HG03103 (cell line): ENCODE data around the gene MORN4.
"Not testable (repeated sequence)": the region's sequence is repeated elsewhere in the genome, so short reads cannot be mapped to it uniquely, and the experiment has no call there.

Source experiments
- ATAC-seq: cut with Tn5 transposase; IDR thresholded peaks from one replicate; pipeline ENCODE4 v1.9.1; 2021; ENCODE audit warnings: low read depth; ENCODE audit not compliant: unreplicated experiment

Gene MORN4

GRCh38 chr10:97632949-97633884 is at the start of gene MORN4:
TSS of gene MORN4 (minus strand) at chr10:97633500. CDS start at chr10:97619653, 13,847 bp downstream.
- peak; percentile 98 for ATAC-seq

GRCh38 chr10:97682042-97682441 is 48.7 kb upstream of the MORN4 start:
- ATAC-seq, result no peak

GRCh38 chr10:97679594-97679993 is 46.3 kb upstream of the MORN4 start:
- ATAC-seq, result no peak

- ATAC-seq, result peak; percentile 52
Observed at GRCh38 chr10:97676770-97677581, 43.7 kb upstream of the MORN4 start.

GRCh38 chr10:97675222-97675621 is 41.9 kb upstream of the MORN4 start:
- ATAC-seq, result no peak

GRCh38 chr10:97673736-97674525 is 40.6 kb upstream of the MORN4 start:
- no peak for ATAC-seq

- no peak for ATAC-seq
Observed at GRCh38 chr10:97669571-97669970, 36.3 kb upstream of the MORN4 start.

GRCh38 chr10:97667463-97667862 is 34.2 kb upstream of the MORN4 start:
- no peak for ATAC-seq

- ATAC-seq, result no peak
Observed at GRCh38 chr10:97666992-97667391, 33.7 kb upstream of the MORN4 start.

GRCh38 chr10:97664282-97664850 is 31.1 kb upstream of the MORN4 start:
- ATAC-seq, result no peak

GRCh38 chr10:97659589-97659988 is 26.3 kb upstream of the MORN4 start:
- ATAC-seq, result no peak

GRCh38 chr10:97656777-97657176 is 23.5 kb upstream of the MORN4 start:
- no peak for ATAC-seq

- no peak for ATAC-seq
Observed at GRCh38 chr10:97651773-97652172, 18.5 kb upstream of the MORN4 start.

GRCh38 chr10:97650726-97651125 is 17.4 kb upstream of the MORN4 start:
- no peak for ATAC-seq

- not testable (repeated sequence) for ATAC-seq
Observed at GRCh38 chr10:97649405-97649750, 16.1 kb upstream of the MORN4 start.

GRCh38 chr10:97648562-97649404 is 15.5 kb upstream of the MORN4 start:
- ATAC-seq, result peak; percentile 90

- ATAC-seq, result no peak
Observed at GRCh38 chr10:97647556-97647955, 14.3 kb upstream of the MORN4 start.

- ATAC-seq, result no peak
Observed at GRCh38 chr10:97644936-97645335, 11.6 kb upstream of the MORN4 start.

- no peak for ATAC-seq
Observed at GRCh38 chr10:97643441-97643985, 10.2 kb upstream of the MORN4 start.
